ENCODE measurements around the gene PPP1R16B. TPM values are rescaled to one million over a fixed set of nuclear protein-coding genes. Genes with fewer than 3 reads are reported as not detected.

PPP1R16B gene
- total and polyA plus RNA-seq, 2 experiments from 2014 or later = 0.28 to 0.33 TPM

DNA sequence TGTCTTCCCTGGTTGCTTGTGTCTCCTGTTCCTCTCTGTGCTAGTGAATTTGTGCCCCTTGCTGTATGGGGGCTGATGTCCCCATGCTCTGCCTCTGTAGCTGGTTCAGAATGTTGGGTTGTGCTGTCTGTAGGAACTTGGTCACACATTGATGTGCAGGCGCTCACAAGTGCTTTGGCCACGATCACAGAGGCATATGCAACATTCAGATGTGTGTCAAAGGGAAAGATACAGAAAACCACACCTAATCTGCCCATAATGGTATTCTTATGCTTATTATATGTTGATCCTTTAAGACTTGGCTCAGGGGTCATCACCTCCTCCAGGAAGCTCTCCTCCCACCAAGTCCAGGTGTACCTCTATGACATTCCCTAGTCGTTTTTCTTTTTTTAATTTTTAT is 139.5 kb downstream of the PPP1R16B start:
- H2AFZ ChIP-seq = no peak overlapping the region
- 82% methylated on average over 3 of the region's 3 CpGs for WGBS (ENCODE audit: low lambda C conversion rate, missing lambda C conversion rate)
- no peak overlapping the region for H3K27ac ChIP-seq
- TF ChIP-seq EZH2phosphoT487 (IDR thresholded peaks at IDR 0.05; ENCODE audit: low read depth, severe bottlenecking, unreplicated experiment) (no peak), EZH2 (IDR thresholded peaks at IDR 0.05; ENCODE audit: borderline replicate concordance) (no peak)
- TF ChIP-seq, protein P1, sequence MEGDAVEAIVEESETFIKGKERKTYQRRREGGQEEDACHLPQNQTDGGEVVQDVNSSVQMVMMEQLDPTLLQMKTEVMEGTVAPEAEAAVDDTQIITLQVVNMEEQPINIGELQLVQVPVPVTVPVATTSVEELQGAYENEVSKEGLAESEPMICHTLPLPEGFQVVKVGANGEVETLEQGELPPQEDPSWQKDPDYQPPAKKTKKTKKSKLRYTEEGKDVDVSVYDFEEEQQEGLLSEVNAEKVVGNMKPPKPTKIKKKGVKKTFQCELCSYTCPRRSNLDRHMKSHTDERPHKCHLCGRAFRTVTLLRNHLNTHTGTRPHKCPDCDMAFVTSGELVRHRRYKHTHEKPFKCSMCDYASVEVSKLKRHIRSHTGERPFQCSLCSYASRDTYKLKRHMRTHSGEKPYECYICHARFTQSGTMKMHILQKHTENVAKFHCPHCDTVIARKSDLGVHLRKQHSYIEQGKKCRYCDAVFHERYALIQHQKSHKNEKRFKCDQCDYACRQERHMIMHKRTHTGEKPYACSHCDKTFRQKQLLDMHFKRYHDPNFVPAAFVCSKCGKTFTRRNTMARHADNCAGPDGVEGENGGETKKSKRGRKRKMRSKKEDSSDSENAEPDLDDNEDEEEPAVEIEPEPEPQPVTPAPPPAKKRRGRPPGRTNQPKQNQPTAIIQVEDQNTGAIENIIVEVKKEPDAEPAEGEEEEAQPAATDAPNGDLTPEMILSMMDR (IDR thresholded peaks at IDR 0.05; ENCODE audit: poor library complexity) = no peak
- no peaks in the 10 kb centered on the region for H3K9me3 ChIP-seq (ENCODE audit: low read depth)
- no peaks in the 10 kb centered on the region for H3K79me2 ChIP-seq
- H3K9me2 ChIP-seq (replicated peaks; ENCODE audit: insufficient read depth) = no peaks in the 10 kb centered on the region
- no peaks in the 10 kb centered on the region for H3K4me1 ChIP-seq (ENCODE audit: insufficient read depth)
- no peak overlapping the region for H3K4me3 ChIP-seq
- H3K27me3 ChIP-seq = no peaks in the 10 kb centered on the region
- H4K20me1 ChIP-seq (ENCODE audit: insufficient read depth, poor library complexity, severe bottlenecking) = no peaks in the 10 kb centered on the region
- H3K36me3 ChIP-seq (replicated peaks; ENCODE audit: insufficient read depth, low read depth) = no peaks in the 10 kb centered on the region
- DNase-seq (ENCODE audit: low spot score) = no peak
- no peak overlapping the region for H3K4me2 ChIP-seq

DNA sequence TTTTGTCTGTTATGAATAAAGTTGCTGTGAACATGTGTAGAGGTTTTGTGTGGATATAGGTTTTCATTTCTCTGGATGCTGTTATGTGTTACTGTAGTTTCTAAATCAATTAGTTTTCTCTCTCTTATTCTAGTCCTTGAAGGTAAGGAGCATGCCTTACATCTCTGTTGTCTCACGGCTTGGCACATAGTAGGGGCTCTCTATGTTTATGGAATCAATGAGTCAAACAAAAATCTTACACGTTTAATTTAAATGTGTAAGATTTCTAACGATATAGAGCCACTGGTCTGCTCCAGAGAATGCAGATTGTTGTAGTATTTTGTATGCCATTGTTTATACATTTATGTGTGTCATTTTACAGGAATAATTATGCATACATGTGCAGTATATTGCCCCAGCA is 141.3 kb downstream of the PPP1R16B start:
- no peak for DNase-seq (ENCODE audit: low spot score)
- TF ChIP-seq, protein P1 (IDR thresholded peaks at IDR 0.05; ENCODE audit: poor library complexity) = no peak
- TF ChIP-seq EZH2 (IDR thresholded peaks at IDR 0.05; ENCODE audit: borderline replicate concordance) (no peak), EZH2phosphoT487 (IDR thresholded peaks at IDR 0.05; ENCODE audit: low read depth, severe bottlenecking, unreplicated experiment) (no peak)
- Histone ChIP-seq H3K4me3 (no peak overlapping the region), H2AFZ (no peak overlapping the region), H3K9me2 (replicated peaks; ENCODE audit: insufficient read depth) (no peaks in the 10 kb centered on the region), H4K20me1 (ENCODE audit: insufficient read depth, poor library complexity, severe bottlenecking) (no peaks in the 10 kb centered on the region), H3K4me2 (no peak overlapping the region), H3K36me3 (replicated peaks; ENCODE audit: insufficient read depth, low read depth) (no peaks in the 10 kb centered on the region), H3K27ac (no peak overlapping the region), H3K27me3 (no peaks in the 10 kb centered on the region), H3K79me2 (no peaks in the 10 kb centered on the region), H3K9me3 (ENCODE audit: low read depth) (no peaks in the 10 kb centered on the region), H3K4me1 (ENCODE audit: insufficient read depth) (no peaks in the 10 kb centered on the region)
- 97% methylated on average over 3 of the region's 3 CpGs for WGBS (ENCODE audit: low lambda C conversion rate, missing lambda C conversion rate)

DNA sequence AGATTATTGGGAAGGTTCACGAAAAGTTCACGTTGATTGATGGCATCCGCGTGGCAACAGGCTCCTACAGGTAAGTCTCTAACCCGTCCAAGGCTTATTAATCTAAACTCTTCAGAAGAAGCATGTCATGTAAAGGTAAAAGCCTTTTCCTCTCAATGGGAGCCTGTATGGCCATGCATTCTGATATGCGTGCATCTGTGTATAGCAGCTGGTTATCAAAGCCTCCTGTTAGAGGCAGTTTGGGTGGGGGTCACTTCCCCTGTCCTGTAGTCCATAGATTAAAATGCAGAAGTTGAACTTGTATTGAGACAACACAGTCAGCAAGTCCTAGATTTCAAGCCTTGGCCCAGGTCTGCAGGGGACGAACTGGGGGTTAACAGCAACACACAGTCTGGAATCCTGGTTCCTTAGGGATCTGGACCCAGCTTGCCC is 142.4 kb downstream of the PPP1R16B start:
- H2AFZ ChIP-seq = no peak overlapping the region
- no peaks in the 10 kb centered on the region for H3K9me3 ChIP-seq (ENCODE audit: low read depth)
- TF ChIP-seq, protein P1 (IDR thresholded peaks at IDR 0.05; ENCODE audit: poor library complexity) = no peak
- no peak for TF ChIP-seq EZH2 (IDR thresholded peaks at IDR 0.05; ENCODE audit: borderline replicate concordance)
- no peak for TF ChIP-seq EZH2phosphoT487 (IDR thresholded peaks at IDR 0.05; ENCODE audit: low read depth, severe bottlenecking, unreplicated experiment)
- no peaks in the 10 kb centered on the region for H3K9me2 ChIP-seq (replicated peaks; ENCODE audit: insufficient read depth)
- DNase-seq (ENCODE audit: low spot score) = no peak
- H4K20me1 ChIP-seq (ENCODE audit: insufficient read depth, poor library complexity, severe bottlenecking) = no peaks in the 10 kb centered on the region
- no peak overlapping the region for H3K27ac ChIP-seq
- no peaks in the 10 kb centered on the region for H3K79me2 ChIP-seq
- WGBS (ENCODE audit: low lambda C conversion rate, missing lambda C conversion rate) = 94% methylated on average over 7 of the region's 7 CpGs
- no peaks in the 10 kb centered on the region for H3K36me3 ChIP-seq (replicated peaks; ENCODE audit: insufficient read depth, low read depth)
- H3K4me3 ChIP-seq = no peak overlapping the region
- H3K27me3 ChIP-seq = no peaks in the 10 kb centered on the region
- H3K4me2 ChIP-seq = no peak overlapping the region
- H3K4me1 ChIP-seq (ENCODE audit: insufficient read depth) = no peaks in the 10 kb centered on the region

DNA sequence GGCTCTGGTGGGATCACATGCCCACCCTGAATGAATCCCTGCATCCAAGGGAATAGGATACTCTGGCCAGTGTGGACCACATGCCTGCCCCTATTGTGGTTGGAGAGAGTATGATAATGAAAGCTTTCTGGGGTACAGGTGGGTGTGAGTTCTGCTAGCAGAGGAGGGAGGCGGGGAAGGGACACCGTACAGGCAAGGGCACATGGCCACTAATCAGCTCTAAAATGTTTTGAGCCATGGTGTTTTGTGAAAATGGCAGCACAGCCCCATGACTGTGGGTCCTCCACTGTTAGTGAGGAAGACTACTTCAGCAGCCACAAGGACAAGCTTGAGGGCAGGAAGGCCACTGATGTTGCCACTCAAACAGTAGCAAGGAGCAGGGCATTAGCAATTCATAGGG is 144.8 kb downstream of the PPP1R16B start:
- no peak for DNase-seq (ENCODE audit: low spot score)
- Histone ChIP-seq H3K27ac (no peak overlapping the region), H3K27me3 (no peaks in the 10 kb centered on the region), H3K9me2 (replicated peaks; ENCODE audit: insufficient read depth) (no peaks in the 10 kb centered on the region), H3K4me1 (ENCODE audit: insufficient read depth) (no peaks in the 10 kb centered on the region), H3K4me3 (no peak overlapping the region), H3K79me2 (no peaks in the 10 kb centered on the region), H3K4me2 (no peak overlapping the region), H2AFZ (no peak overlapping the region), H4K20me1 (ENCODE audit: insufficient read depth, poor library complexity, severe bottlenecking) (no peaks in the 10 kb centered on the region), H3K9me3 (ENCODE audit: low read depth) (no peaks in the 10 kb centered on the region), H3K36me3 (replicated peaks; ENCODE audit: insufficient read depth, low read depth) (no peaks in the 10 kb centered on the region)
- no peak for TF ChIP-seq EZH2 (IDR thresholded peaks at IDR 0.05; ENCODE audit: borderline replicate concordance)
- TF ChIP-seq, protein P1 (IDR thresholded peaks at IDR 0.05; ENCODE audit: poor library complexity) = no peak
- WGBS (ENCODE audit: low lambda C conversion rate, missing lambda C conversion rate) = 98% methylated on average over 2 of the region's 2 CpGs
